Esophagus squamous epithelium (tissue), 5 donors: ENCODE measurements around the gene KIF5C. TPM values are rescaled to one million over a fixed set of nuclear protein-coding genes. Genes with fewer than 3 reads are reported as not detected.
A peak's percentile ranks its signal among the peaks of the same experiment; 100 is the strongest.

ENCODE experiments used
- DNase-seq: peaks from one replicate; lab custom pipeline; 2025; lab: John Stamatoyannopoulos, UW
- H3K27ac ChIP-seq, 4 donors: fragments of 200-600 bp; sonication (generic); one replicate each; pipeline ENCODE4 v1.5.1; 2016 to 2019; ENCODE audit warnings: mild to moderate bottlenecking in 1 of 4
- H3K27me3 ChIP-seq, 4 donors: fragments of 200-600 bp; sonication (generic); 1 replicate in 3 of 4; 2 replicates in 1 of 4; pipeline versions ENCODE4 v1.5.1 to v1.6.0; 2017 to 2021; ENCODE audit warnings: antibody characterized with exemption in 1 of 4
- H3K36me3 ChIP-seq, 3 donors: fragments of 200-600 bp; sonication (generic); one replicate each; pipeline ENCODE4 v1.5.1; 2016 to 2019
- H3K4me1 ChIP-seq, 3 donors: fragments of 200-600 bp; sonication (generic); one replicate each; pipeline ENCODE4 v1.5.1; 2017 to 2019
- H3K4me3 ChIP-seq, 4 donors: fragments of 200-600 bp; sonication (generic); 1 replicate in 3 of 4; 2 replicates in 1 of 4; pipeline ENCODE4 v1.5.1; 2016 to 2019; ENCODE audit warnings: mild to moderate bottlenecking in 2 of 4, moderate library complexity in 1 of 4
- H3K9me3 ChIP-seq, 3 donors: fragments of 200-600 bp; sonication (generic); one replicate each; pipeline ENCODE4 v1.5.1; 2016 to 2019
- CTCF ChIP-seq, 6 experiments: fragments of 450-650 bp in 4 of 6; fragments of 200-600 bp in 2 of 6; sonication (generic) in 2 of 6; IDR thresholded peaks; one replicate each; pipeline ENCODE4 v1.5.1; 2016 to 2019; ENCODE audit warnings: antibody characterized with exemption in 6 of 6, mild to moderate bottlenecking in 4 of 6, moderate library complexity in 4 of 6
- POLR2A ChIP-seq, 4 donors: fragments of 450-650 bp; IDR thresholded peaks; one replicate each; pipeline ENCODE4 v1.6.1; 2017; ENCODE audit warnings: antibody characterized with exemption in 4 of 4, mild to moderate bottlenecking in 4 of 4, moderate library complexity in 3 of 4
- WGBS, 2 donors: methylation state at CpG; one replicate each; pipeline ENCODE4 v1.1.5; 2018; 5-methylcytosine and 5-hydroxymethylcytosine counted together
- intact Hi-C: fragments of 100-400 bp; cut with DNase I; formaldehyde crosslinking; loops from one replicate; pipeline ENCODE4 v1.15.0; 2022
- total RNA-seq, 4 donors: library from RNA; depleted of rRNA; stranded (reverse); fragments of >200 nt; gene quantifications; one replicate each; pipeline ENCODE4 v1.1.0, GENCODE V29; 2016
- donor health status: DM: yes; HTN: yes; CAD: no.

KIF5C gene
- 1 to 10 TPM in 1 of 4 donors, under 1 TPM in 2, not detected in 1; 0.09 to 2.3 (median 0.41) TPM for total RNA-seq

GRCh38 chr2:148874868-148875341 lies at the start of gene KIF5C:
Gene KIF5C (plus strand): TSS chr2:148875227. CDS start chr2:148875618, 391 bp downstream.
- H3K27me3 ChIP-seq: peaks cover 9 to 81% (median 21%) of the 10 kb centered on the region in 4 donors

GRCh38 chr2:148826791-148827190 lies 48.2 kb upstream of the KIF5C start:
- no peaks in the 10 kb centered on the region for H3K36me3 ChIP-seq
- intact Hi-C loops: no loop called here
- H3K4me1 ChIP-seq: no peaks in the 10 kb centered on the region
- H3K9me3 ChIP-seq: no peaks in the 10 kb centered on the region
- H3K27ac ChIP-seq: no peak overlapping the region
- H3K27me3 ChIP-seq: no peaks in the 10 kb centered on the region
- TF ChIP-seq CTCF (IDR thresholded peaks at IDR 0.05) (no peak), POLR2A (IDR thresholded peaks at IDR 0.05) (no peak)
- no peak overlapping the region for H3K4me3 ChIP-seq
- DNase-seq: no peak

More at GRCh38 chr2:148874868-148875341, at the start of gene KIF5C:
- WGBS, 2 donors: 0 to 8% methylated on average over 4 to 5 of the region's 39 CpGs
- H3K9me3 ChIP-seq: peaks cover 0 to under 1% (median 0%) of the 10 kb centered on the region in 3 donors
- intact Hi-C loops: no loop called here
- no peak within 1 kb of the TSS for H3K27ac ChIP-seq
- H3K36me3 ChIP-seq: no peaks in the 10 kb centered on the region
- peak within 1 kb of the TSS; percentile 31 to 70 (median 42) for H3K4me3 ChIP-seq
- H3K4me1 ChIP-seq: peaks cover 15 to 29% (median 21%) of the 10 kb centered on the region in 3 donors
- peak; percentile 27 for DNase-seq
- no peak for TF ChIP-seq POLR2A (IDR thresholded peaks at IDR 0.05)
- TF ChIP-seq CTCF (IDR thresholded peaks at IDR 0.05): no peak

GRCh38 chr2:148828941-148829340 lies 46.1 kb upstream of the KIF5C start:
- no peaks in the 10 kb centered on the region for H3K9me3 ChIP-seq
- no peak overlapping the region for H3K27ac ChIP-seq
- no peak for DNase-seq
- no peaks in the 10 kb centered on the region for H3K4me1 ChIP-seq
- H3K4me3 ChIP-seq: no peak overlapping the region
- 59 to 84% methylated on average over 2 of the region's 2 CpGs for whole genome bisulfite sequencing, 2 donors
- intact Hi-C loops: no loop called here
- no peaks in the 10 kb centered on the region for H3K36me3 ChIP-seq
- H3K27me3 ChIP-seq: no peaks in the 10 kb centered on the region
- TF ChIP-seq POLR2A (IDR thresholded peaks at IDR 0.05): no peak
- no peak for TF ChIP-seq CTCF (IDR thresholded peaks at IDR 0.05)

- intact Hi-C loops: no loop called here
- Histone ChIP-seq H3K4me3 (no peak overlapping the region), H3K27me3 (no peaks in the 10 kb centered on the region), H3K27ac (no peak overlapping the region), H3K4me1 (no peaks in the 10 kb centered on the region), H3K36me3 (no peaks in the 10 kb centered on the region), H3K9me3 (no peaks in the 10 kb centered on the region)
- TF ChIP-seq POLR2A (IDR thresholded peaks at IDR 0.05) (no peak), CTCF (IDR thresholded peaks at IDR 0.05) (no peak)
- WGBS, 2 donors: 60 to 83% methylated on average over 3 of the region's 3 CpGs
- DNase-seq: no peak
These were observed 45.4 kb upstream of the KIF5C start for GRCh38 chr2:148829618-148830017.

GRCh38 chr2:148832637-148833036 lies 42.4 kb upstream of the KIF5C start:
- TF ChIP-seq POLR2A (IDR thresholded peaks at IDR 0.05): no peak
- no peak for TF ChIP-seq CTCF (IDR thresholded peaks at IDR 0.05)
- WGBS, 2 donors: 79% methylated on average over 7 of the region's 7 CpGs
- no peak for DNase-seq

More at GRCh38 chr2:148832637-148833036, 42.4 kb upstream of the KIF5C start:
- Histone ChIP-seq H3K9me3 (no peaks in the 10 kb centered on the region), H3K4me3 (no peak overlapping the region), H3K27me3 (no peaks in the 10 kb centered on the region), H3K36me3 (no peaks in the 10 kb centered on the region), H3K27ac (no peak overlapping the region), H3K4me1 (no peaks in the 10 kb centered on the region)
- intact Hi-C loops: no loop called here
